Measurements from ENCODE around the gene PPP2R5C.
A peak's percentile ranks its signal among the peaks of the same experiment; 100 is the strongest.

The PPP2R5C gene

DNA sequence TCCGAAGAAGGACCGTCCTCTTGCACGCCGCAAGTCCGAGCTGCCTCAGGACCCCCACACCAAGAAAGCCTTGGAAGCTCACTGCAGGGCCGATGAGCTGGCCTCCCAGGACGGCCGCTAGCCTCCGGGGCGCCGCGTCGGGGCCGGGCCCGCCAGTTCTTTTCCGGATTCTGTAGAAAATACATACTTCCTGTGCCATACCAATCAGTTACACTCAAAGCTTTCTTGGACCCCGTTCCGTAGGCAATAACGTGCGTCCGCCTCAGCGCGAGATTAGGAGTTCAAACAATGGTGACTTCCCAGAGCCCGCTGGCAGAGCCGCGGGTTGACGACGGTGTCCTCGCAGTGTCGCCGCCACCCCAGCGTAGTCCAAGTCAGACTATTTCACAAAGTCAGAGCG, 163.6 kb downstream of the PPP2R5C start:
- DNase-seq = no peak

DNA sequence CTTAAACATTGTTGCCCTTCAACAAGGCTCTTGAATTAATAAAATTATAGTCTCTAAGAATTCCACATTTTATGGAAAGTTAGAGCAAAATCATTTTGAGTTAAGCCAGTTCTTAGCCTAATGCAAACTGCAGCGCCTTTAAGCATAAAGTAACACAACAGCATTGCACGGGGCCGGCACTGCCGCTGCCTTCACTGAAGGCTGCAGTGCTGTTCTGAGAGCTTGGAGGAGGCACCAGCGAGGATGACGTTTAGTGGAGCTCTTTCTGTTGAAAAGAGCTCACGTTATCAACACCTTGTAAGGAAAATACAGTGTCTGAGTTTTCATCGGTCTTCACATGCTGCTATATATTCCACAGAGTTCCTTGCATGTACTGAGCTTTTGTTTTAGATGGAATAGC, 164.6 kb downstream of the PPP2R5C start:
- no peak for DNase-seq

DNA sequence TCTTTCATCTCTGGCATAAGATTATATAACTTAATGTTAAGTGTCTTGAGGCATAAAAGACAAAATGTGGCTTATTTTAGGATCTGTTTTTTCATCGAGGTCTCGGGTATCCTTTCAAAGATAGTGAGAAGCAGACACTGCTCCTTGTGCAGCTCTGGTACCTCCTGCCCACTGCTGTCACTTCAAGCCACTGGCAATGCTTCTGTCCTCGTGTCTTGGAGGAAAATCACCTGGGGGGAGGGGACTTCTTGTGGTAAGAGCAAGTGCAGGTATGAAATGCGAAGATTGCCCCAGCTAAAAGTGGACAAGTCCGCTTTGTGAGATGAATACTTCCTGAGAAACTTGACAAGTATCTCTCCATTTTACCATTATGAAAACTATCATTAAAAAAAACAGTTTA, 165.1 kb downstream of the PPP2R5C start:
- DNase-seq = no peak

DNA sequence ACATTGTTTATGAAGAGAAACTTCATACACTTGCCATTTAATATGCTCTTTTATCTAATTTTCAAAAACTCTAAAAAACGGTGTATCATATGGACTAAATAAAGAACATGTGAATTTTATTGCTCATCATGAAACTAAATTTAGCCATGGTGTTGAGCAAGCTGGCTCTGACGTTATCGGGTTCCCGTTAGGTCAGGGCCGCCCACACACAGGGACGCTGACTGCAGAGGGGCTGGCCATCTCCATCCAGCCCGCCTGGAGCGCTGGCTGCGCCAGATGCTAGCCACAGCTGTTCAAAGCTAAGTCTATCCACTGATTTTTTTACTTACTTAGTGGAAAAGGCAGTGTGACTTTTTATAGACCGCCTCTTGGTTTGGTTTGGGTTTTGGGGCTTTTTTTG, 166.3 kb downstream of the PPP2R5C start:
- DNase-seq = no peak

DNA sequence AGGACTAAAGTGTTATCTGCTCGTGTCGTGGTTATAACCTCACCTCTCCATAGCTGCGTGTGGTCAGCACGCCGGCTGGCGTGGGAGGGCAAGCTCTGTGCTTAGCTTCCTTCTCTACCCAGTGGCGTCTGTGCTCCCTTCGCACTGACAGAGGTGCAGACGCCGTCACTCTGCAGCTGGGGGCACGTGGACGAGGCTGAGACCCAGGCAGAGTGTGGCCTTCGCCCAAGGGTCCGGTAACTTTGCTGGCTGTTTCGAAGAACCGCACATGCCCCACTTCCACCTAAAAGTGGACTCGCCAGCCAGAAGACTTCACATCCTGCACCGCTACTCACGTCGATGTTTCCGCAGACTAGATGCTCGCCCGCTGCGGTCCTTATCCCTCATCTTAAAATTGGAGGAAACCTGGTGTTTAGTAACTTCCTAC, 166.9 kb downstream of the PPP2R5C start:
- no peak for DNase-seq

DNA sequence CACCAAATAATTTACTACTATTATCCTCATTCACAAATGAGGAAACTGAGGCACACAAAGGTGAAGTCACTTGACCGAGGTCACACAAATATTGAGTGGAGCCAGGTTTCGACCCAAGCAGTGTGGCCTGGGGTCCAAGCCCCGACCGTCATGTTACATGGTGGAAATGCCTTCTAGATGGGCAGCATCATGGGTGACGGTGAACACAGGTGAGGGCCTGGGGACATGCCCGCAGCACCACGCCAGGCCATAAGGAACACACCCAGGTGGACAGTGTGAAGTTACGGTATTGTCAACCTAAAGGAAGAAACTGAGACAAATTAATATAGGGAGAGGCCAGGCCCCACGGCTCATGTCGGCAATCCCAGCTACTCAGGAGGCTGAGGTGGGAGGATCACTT, 167.6 kb downstream of the PPP2R5C start:
- DNase-seq = no peak

DNA sequence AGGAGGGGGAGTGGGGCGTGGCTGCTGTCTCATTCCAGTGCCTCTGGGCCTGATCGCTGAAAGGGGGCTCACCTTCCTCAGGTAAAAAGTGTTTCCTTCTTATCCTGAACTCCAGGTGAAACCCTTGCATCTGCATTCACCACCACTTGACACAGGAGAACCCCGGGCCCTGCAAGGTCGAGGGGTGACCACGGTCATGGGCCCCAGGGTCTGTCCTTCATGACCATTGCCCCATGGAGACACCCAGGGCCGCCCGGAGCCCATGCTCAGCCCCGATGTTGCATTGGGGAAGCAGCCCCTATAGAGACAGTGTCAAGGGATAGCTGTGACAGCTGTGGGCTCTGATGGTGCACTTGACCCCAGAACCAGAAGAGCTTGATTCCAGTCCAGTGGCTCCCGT, 168.4 kb downstream of the PPP2R5C start:
- no peak for DNase-seq

DNA sequence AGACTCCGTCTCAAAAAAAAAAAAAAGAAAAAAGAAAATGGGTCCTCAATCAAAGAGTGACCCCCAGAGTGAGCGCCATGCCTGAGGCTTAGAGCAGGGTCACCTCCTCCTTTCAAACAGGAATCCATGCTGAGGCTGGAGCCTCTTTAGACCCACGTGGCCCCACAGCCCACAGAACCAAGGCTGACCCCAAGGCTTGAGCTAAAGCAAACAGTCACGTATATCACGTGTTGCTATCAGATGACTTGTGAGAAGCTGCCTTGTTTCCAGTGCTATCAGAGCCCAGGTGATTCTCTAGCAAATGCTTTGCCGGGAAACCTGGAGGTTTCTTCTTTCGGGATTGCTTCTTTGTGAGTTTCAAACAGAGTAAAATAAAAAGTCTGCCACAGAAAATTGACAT, 171.2 kb downstream of the PPP2R5C start:
- no peak for DNase-seq

DNA sequence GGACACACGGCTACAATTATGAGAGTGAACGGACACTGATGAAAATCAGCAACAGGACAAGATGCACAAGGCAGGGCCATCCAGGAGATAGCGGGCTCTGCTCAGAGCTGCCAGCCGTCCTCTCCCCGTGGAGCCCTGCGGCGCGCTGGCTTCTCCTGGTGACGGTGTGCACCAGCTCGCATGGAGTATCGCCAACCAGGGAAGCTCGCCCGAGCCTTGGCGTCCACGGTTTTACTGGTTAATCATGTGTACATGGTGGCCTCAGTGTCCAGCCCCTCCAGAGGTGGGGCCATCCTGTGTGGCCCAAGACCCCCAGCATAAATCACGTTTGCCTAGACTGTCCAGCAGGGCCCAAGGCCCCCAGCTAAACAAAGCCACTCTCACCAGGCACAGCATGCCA, 171.7 kb downstream of the PPP2R5C start:
- DNase-seq = no peak

DNA sequence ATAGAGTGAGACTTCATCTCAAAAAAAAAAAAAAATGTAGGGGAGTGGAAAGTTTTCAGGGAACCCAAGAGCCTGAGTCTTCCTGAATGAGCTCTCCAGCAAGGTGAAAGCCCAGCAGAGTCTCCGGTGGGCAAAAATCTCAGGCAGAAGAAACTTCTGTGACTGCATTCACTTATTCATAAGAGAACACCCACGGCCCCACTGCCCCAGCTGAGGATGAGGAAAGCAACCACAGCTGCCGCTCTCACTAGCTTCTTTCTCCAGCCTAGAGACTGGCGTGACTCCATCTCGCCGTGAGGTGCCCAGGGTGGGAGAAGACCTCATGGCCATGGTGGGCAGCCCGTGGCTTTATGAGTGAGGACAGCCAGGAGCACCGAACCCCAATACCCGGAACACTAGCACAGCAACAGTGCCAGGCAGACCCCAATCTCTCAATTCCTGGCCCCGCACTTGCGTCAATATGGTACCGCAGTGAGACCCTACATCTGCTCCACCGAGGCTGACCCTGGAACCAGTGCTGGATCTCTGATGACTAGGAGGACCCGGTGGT, 173.2 kb downstream of the PPP2R5C start:
- no peak for DNase-seq

DNA sequence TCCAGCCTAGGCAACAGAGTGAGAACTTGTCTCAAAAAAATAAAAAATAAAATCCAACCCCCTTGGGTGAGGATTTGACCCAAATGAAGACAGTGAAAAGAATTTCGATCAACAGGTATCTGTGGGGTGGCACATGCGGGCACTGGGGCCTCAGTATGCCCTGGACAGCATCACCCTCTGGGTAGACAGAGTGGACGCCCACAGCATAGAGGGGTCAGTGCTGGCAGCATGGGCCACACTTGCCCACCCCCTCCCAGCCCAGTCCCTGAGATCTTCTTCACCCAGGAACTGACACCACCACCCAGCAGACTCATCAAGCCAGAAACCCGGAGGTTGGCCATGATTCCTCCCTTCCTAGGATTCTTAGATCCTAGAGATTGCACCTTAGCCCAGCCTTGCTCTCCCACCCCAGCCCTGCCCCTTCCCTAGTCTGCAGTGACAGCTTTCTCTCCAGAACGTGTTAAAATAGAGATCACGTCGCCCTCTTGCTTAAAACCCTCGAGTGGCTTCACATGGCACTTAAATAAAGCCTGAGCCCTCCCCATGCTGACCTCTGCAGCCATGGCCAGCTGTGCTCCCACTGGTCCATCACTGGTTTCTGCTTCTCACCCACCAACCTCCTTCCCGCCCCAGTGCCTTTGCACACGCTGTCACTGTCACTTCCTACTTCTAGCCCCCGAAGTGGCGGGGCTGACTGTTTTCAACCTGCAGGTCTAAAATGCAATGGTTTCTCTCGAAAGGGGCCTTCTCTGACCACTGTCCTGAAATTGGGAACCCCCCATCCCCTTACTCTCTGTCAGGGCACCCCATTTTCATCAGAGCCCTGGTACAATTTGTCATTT, 176.6 kb downstream of the PPP2R5C start:
- DNase-seq = no peak

DNA sequence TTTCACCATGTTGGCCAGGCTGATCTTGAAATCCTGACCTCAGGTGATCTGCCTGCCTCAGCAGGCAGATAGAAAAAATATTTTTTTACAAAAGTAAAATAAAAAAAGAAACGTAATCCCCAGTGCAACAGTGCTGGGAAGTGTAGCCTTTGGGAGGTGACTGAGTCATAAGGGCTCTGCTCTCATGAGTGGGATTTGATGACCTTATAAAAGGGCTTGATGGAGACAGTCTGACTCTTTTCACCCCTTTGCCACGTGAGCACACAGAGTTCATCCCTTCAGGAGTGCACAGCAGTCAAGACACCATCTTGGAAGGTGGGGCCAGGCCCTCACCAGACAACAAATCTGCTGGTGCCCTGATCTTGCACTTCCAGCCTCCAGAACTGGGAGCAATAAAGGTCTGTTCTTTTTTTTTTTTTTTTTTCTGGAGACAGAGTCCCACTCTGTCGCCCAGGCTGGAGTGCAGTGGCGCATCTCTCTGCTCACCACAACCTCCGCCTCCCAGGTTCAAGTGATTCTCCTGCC, 178.2 kb downstream of the PPP2R5C start:
- no peak for DNase-seq

DNA sequence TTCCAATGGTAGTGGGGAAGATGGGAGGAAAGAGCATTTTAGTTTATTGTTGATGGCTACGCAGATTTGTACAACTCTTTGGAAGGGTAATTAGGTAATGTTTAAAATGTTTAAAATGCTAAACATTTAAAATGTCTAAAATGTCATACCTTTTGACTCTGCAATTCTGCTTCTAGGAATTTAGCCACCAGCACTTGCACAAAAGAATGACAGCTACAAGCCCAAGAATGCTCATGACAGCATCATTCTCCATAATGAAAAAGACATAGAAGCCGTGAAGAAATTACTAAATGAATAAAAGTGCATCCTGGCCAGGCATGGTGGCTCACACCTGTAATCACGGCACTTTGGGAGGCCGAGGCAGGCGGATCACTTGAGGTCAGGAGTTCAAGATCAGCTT, 182.9 kb downstream of the PPP2R5C start:
- DNase-seq = no peak

DNA sequence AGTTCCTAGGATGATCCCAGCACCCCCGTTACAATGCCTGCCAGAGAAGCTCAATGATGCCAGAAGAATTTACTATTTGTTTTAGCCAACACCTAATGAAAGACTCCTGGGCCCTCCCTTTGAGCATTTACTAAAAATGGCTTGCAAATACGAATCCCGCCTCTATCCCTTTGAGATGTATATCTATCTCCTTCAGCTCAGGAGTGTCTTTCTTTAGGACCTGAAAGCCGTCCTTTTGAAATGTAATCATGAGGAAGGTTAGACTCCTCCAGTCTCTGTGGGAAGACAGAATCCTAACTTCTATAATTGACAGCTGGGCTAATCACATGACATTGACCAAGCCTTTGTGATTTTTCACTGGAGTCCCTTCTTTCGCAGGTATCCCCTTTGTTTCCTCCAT, 183.7 kb downstream of the PPP2R5C start:
- DNase-seq = no peak

DNA sequence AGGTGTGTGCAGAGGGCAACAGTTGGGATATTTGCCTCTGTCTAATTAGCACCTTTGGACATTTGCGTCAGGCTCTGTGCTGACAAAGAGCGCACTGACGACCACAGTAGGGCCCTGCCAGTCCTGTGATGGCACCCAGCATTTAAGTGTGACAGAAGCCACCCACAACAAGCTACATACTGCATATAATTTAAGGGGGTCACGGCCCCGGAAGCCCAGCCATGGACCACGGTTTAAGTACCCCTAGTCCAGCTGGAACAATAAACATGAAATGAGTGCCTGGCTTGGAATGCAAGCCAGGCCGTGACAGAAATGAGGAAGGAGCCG, 186.0 kb downstream of the PPP2R5C start:
- DNase-seq = peak in 1 of 2 experiments; percentile 13

DNA sequence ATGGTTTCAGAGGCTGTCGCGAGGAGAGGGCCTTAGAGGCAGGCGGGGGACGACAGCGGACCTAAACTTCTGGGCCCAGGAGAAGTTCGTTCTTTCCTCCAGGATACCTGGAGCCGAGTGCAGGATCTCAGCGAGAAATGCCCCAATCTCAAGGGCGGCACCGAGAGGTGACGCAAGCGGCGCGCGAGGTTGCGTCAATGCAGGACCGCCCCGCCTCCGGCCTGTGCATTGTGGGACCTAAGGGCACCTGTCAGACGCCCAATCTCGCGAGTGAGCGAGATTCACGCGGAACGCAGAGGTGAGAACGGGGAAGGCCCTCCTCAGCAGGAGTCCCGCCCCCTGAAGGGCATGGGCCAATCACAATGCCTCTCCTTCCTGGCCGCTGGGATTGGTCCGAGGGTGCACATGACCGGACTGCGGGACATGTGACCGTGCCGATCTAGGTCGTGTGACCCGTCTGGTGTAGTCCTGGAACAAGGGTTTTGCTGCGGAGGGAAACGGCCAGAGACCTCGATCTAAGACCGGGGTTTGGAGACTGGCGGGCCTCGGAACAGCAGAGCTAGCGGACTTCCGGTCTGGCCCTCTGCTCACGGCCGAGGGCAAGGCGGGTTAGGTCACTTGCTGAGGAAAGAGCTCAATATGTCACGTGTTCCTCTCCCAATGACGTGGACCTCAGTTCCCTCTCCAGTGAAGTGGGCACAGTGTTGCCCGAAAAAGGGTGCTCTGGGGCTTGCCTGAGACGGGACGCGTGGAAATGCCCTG, 186.6 kb downstream of the PPP2R5C start:
- DNase-seq = peak; percentile 99 to 100

DNA sequence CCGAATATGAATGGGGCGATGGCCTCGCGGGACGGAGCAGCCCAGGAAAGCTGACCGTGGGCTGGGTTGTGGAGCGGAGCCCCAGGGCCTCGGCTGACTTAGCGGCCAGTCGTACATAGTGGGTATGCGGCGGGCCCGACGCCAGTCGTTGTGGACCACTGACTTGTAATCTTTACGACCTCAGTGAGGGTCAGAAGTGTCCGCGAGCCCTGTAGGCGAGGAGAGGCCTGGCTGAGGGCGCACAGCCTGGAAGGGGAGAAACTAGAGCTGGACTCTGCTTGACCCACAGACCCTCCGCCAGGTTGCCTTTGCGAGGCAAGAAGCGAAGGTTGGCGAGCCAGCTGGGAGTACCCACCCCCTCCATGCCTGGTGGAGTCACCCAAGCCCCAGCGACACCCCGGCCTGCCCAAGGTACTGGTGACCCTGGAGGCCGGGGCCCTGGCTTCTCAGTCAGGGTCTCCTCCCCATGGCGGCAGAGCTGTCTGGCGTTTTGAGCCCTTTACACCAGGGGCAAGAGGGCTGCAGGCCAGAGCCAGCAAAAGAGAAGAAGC, 187.2 kb downstream of the PPP2R5C start:
- no peak for DNase-seq

DNA sequence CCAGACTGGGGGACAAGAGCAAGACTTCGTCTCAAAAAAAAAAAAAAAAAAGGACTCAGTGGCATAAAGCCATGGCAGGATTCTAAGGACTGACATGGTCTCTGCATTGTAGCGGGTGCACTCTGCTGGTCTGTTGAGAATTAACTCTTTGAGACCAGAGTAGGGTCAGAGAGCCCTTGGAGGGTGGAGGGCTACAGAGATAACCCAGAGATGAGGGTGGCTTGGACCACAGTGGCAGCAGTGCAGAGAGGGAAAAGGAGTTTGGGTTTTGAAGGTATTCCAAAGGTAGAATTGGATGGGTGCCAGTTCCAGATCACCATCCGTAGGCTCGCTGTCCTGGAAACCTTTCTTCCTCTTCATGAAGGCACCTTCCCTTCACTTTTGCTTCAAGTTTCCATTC, 188.6 kb downstream of the PPP2R5C start:
- DNase-seq = no peak

DNA sequence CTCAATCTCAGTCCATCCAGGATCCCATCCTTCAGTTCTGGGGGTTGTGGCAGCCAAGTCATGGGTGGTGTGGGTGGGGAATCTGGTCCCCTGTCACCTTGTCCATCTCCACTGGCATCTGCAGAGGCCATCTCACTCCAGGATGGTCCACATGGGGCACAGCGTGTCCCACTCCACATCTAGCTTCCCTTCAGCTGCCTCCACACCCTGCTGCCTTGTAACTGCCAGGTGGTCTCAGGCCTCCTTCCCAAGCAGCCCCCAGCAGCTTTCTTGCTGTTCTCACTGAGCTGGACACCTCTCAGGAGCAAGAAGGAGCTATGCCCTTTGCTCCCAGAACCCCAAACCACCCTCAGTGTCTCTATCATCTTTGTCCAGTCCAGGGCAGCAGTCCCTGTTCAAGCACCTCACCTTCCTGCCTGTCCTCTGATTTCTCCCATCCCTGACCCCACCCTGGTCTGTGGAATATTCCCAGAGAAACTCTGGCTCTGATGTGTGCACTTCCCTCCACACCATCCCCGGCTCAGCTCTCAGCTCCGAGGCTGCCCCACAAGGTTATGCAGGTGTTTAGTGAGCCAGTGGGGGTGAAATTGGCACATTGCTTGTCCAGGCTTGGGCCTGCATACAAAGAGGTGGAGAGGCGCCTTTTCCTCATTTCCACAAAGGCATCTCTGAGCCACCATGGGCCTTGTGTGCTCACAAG, 189.2 kb downstream of the PPP2R5C start:
- no peak for DNase-seq

DNA sequence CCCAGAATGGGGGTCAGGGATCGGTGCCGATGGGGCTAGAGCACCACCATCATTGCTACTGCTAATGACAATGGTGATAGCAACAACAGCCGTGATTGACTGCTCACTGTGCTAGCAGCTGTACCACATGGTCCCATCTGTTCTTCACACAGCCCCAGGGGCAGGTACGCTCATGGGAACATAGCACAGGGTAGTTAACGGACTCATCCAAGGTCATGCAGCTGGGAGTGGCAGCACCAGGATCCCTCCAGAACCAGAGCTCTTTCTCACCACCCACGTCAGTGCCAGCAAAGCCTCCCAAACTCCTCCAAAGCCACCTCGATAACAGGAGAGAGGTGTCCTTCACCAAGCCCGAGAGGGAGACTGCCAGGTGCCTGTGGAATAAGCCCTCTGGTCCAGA, 191.6 kb downstream of the PPP2R5C start:
- DNase-seq = no peak

DNA sequence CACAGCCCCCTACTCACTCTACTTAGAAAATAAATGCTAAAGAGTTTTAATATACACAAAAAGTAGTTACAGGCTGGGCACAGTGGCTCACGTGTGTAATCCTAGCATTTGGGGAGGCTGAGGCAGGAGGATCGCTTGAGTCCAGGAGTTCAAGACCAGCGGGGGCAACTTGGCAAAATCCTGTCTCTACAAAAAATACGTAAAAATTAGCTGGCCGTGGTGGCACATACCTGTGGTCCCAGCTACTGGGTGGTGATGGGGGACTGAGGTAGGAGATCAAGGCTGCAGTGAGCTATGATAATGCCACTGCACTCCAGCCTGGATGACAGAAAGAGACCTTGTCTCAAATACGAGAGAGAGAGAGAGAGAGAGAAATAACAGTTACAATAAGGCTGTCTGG, 193.0 kb downstream of the PPP2R5C start:
- no peak for DNase-seq

DNA sequence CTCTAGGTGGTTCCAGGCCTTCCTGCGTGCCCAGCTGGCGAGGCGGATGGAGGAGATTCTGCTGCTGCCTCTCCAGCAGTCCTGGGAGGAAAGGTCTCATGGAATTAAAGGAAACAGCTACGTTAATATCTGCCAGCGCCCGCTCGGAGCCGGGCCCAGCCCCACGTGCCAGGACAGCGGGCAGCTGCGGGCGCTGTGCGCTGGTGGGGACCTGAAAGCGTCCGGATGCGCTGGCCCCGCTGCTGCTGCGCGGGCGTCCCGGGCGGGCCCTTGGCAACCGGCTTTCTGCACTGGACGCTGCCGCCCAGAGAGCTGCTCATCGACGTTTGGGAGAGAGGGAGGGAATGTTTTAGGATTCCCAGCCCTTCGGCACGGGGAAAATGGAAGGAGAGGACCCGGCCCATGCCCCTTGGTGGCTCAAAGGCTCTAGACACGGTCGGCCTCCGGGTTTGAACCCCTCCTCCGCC, 194.2 kb downstream of the PPP2R5C start:
- DNase-seq = no peak

Measured in stimulated activated CD4-positive, alpha-beta T cell treated with anti-CD3 and anti-CD28 coated beads, Interleukin-4, amount 100 ng/mL, for 4 hours (primary cell).